Kidney epithelial cell (primary cell): ENCODE data around the gene THSD4. TPM values are rescaled to one million over a fixed set of nuclear protein-coding genes. Genes with fewer than 3 reads are reported as not detected.

Experiments used
- DNase-seq: peaks from one replicate; pipeline ENCODE4 v3.0.0-alpha.2; 2010; ENCODE audit warnings: low read depth
- H3K27me3 ChIP-seq: 2 replicates; pipeline ENCODE4 v1.6.0; 2011; ENCODE audit warnings: low read length; ENCODE audit not compliant: control insufficient read depth, insufficient read depth
- H3K36me3 ChIP-seq: 2 replicates; pipeline ENCODE4 v1.5.1; 2011; ENCODE audit warnings: low read length; ENCODE audit not compliant: control insufficient read depth, insufficient read depth
- H3K4me3 ChIP-seq: 2 replicates; pipeline ENCODE4 v1.5.1; 2011; ENCODE audit warnings: low read depth, mild to moderate bottlenecking, control low read depth, low read length
- total RNA-seq: library from RNA; depleted of rRNA; stranded (reverse); fragments of >200 nt; gene quantifications from 2 replicates; pipeline ENCODE4 v1.2.3, GENCODE V29; 2015
- TF ChIP-seq, protein P1 (sequence below): IDR thresholded peaks from 2 replicates; pipeline ENCODE4 v1.5.1; 2011; ENCODE audit warnings: mild to moderate bottlenecking, moderate library complexity, low read length, control low read depth, inconsistent platforms; ENCODE audit not compliant: insufficient read depth, poor library complexity, severe bottlenecking

Gene THSD4
- total RNA-seq, 1 donor from 2014 or later = 17.7 TPM

DNA sequence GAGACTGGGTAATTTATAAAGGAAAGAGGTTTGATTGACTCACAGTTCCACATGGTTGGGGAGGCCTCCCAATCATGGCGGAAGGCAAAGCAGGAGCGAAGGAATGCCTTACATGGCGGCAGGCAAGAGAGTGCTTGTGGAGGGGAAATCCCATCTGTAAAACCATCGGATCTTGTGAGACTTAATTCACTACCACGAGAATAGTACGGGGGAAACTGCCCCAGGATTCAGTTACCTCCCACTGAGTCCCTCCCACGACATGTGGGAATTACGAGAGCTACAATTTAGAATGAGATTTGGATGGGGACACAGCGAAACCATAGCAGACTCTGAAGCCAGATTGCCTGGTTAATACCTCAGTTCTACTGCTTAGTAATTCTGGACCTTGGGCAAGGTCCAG lies 67.8 kb downstream of the THSD4 start:
- TF ChIP-seq, protein P1, sequence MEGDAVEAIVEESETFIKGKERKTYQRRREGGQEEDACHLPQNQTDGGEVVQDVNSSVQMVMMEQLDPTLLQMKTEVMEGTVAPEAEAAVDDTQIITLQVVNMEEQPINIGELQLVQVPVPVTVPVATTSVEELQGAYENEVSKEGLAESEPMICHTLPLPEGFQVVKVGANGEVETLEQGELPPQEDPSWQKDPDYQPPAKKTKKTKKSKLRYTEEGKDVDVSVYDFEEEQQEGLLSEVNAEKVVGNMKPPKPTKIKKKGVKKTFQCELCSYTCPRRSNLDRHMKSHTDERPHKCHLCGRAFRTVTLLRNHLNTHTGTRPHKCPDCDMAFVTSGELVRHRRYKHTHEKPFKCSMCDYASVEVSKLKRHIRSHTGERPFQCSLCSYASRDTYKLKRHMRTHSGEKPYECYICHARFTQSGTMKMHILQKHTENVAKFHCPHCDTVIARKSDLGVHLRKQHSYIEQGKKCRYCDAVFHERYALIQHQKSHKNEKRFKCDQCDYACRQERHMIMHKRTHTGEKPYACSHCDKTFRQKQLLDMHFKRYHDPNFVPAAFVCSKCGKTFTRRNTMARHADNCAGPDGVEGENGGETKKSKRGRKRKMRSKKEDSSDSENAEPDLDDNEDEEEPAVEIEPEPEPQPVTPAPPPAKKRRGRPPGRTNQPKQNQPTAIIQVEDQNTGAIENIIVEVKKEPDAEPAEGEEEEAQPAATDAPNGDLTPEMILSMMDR = no peak
- no peak for DNase-seq
- no peaks in the 10 kb centered on the region for H3K27me3 ChIP-seq
- H3K4me3 ChIP-seq = no peak overlapping the region
- no peaks in the 10 kb centered on the region for H3K36me3 ChIP-seq

DNA sequence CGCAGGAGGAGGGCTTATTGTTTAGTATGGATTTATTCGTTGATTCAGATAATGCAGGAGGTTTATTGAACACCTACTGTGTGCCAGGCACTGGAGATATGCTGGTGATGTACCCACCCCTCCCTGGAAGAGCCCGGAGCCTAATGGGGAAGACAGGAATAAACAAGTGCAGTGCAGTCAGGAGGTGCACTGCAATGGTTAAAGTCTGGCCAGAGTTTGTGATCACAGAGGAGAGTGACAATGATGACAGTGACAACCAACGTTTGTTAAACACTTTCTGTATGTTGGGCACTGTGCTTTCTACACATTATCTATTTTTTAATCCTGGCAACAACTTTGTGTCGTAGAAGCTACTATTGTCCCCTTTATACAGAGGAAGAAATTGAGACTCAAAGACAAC lies 70.4 kb downstream of the THSD4 start:
- H3K4me3 ChIP-seq = no peak overlapping the region
- TF ChIP-seq, protein P1 = no peak
- no peaks in the 10 kb centered on the region for H3K27me3 ChIP-seq
- H3K36me3 ChIP-seq = peaks cover 1% of the 10 kb centered on the region
- DNase-seq = no peak

DNA sequence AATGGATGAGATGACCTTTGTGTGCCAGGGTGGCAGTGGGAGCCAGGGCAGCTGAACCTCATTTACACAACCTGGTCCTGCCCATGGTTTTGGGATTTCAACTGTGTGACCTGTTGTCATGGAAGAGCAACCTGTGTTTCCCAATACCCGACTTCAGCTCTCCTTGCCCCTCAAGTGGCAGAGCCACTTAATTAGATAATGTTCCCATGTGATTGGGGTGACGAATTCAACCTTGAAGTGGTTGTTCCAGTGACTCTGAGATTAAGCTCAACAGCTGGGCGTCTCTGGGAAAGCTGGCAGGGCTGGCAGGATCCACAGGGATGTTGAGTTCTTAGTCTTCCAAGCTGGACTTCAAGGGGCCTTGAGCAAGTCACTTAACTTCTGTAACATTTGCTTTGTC lies 71.0 kb downstream of the THSD4 start:
- H3K27me3 ChIP-seq = no peaks in the 10 kb centered on the region
- DNase-seq = no peak
- no peak overlapping the region for H3K4me3 ChIP-seq
- TF ChIP-seq, protein P1 = no peak
- peaks cover 1% of the 10 kb centered on the region for H3K36me3 ChIP-seq

DNA sequence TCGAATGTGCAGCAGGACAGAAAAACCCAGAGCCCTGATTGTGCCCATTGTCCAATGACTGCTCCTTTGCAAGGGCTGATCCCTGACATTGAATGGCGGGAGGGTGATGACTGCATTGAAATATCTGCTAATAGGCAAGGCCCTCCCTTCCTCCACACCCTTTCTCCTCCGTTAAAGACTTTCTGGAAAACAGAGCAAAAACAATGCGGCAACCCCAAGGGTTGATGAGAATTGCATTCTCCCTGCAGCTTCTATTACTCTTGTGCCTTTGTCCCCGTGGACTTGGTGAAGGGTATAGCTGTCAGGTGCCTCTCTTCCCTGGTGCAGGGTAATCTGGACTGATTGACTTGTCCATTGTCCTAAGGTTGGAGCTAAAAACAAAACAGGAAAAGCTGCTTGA lies 71.8 kb downstream of the THSD4 start:
- no peak for DNase-seq
- TF ChIP-seq, protein P1 = no peak
- peaks cover 1% of the 10 kb centered on the region for H3K36me3 ChIP-seq
- H3K4me3 ChIP-seq = no peak overlapping the region
- H3K27me3 ChIP-seq = no peaks in the 10 kb centered on the region

DNA sequence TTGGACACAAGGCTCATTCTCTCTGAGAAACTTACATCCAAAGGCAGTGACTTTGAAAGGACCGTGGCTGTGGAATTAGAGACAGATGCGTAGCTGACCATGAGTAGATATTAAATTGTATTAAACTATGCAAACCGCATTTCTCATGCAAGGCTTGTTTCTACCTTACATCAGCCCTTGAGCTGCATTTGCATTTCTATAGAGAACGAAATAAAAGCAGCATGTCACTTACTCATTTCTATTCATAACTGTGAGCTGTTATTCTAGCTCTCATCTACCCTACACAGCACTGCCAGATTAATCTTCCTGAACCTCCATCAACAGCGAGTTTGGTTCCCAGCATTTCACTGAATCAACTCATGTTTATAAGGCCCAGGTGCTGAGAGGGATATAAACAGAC lies 72.3 kb downstream of the THSD4 start:
- no peaks in the 10 kb centered on the region for H3K27me3 ChIP-seq
- H3K36me3 ChIP-seq = peaks cover 1% of the 10 kb centered on the region
- TF ChIP-seq, protein P1 = no peak
- DNase-seq = no peak
- no peak overlapping the region for H3K4me3 ChIP-seq

DNA sequence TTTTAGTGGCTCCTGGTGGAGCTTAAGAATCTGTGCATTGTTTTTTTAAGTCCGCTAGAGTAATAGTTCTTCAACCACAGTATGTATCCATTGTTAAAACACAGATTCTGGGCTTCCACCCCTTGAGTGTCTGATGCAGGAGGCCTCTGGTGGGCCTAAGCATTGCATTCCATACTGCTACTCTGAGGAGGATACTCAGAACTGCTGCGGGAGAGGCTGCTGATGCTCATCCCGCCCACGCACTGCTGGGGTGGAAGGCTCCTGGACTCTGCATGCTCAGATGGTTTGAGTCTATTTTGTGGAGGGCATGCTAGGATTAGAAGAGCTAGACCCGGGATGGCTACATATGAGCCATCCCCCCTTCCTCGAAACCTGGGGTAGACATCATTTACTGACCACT lies 74.4 kb downstream of the THSD4 start:
- H3K36me3 ChIP-seq = peaks cover 1% of the 10 kb centered on the region
- H3K27me3 ChIP-seq = no peaks in the 10 kb centered on the region
- no peak for DNase-seq
- TF ChIP-seq, protein P1 = no peak
- H3K4me3 ChIP-seq = no peak overlapping the region
